ENCODE measurements around the gene ATP12A.

Gene ATP12A

DNA sequence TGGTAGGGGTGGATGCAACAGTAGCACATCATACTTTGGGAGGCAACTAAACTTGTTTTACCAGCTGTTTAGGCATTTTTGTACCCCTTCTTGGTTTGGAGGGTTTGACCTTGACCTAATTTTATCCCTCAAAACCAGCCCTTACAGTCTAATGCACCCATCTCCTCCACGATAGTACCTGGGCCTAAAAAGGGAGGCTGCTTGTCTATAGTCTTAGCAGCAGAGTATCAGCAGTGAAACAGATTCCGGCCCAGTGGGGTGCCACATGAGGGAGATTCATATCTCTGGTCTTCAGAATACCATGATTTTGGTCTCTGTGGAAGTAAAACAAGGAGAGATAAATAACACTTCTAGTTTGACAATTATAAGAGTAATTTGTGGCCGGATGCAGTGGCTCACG lies 39.5 kb upstream of the ATP12A start:
- no peak for DNase-seq (ENCODE audit: low read depth)
- no peak overlapping the region for H3K4me3 ChIP-seq (replicated peaks; ENCODE audit: low read depth, low read length)
- TF ChIP-seq, protein P1, sequence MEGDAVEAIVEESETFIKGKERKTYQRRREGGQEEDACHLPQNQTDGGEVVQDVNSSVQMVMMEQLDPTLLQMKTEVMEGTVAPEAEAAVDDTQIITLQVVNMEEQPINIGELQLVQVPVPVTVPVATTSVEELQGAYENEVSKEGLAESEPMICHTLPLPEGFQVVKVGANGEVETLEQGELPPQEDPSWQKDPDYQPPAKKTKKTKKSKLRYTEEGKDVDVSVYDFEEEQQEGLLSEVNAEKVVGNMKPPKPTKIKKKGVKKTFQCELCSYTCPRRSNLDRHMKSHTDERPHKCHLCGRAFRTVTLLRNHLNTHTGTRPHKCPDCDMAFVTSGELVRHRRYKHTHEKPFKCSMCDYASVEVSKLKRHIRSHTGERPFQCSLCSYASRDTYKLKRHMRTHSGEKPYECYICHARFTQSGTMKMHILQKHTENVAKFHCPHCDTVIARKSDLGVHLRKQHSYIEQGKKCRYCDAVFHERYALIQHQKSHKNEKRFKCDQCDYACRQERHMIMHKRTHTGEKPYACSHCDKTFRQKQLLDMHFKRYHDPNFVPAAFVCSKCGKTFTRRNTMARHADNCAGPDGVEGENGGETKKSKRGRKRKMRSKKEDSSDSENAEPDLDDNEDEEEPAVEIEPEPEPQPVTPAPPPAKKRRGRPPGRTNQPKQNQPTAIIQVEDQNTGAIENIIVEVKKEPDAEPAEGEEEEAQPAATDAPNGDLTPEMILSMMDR (IDR thresholded peaks at IDR 0.05; ENCODE audit: low read length, missing control alignments), result no peak

DNA sequence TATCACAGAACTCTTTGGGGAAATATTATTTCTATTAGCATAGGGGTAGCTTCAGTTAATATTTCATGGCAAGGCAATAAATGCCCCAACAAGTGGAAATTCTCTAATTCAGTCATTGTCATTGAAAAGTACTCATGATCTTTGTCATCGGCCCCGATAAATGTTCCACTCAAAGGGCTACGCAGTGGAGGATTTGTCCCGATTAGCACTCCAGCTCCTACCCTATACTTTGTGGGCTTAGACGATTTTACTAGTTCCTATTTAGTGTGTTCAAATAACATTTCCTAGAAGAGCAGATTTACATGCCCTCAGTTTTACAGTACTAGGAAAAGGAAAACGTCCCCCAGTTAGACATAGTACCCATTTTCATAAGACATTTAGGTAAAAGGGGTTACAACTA lies 38.0 kb upstream of the ATP12A start:
- no peak for DNase-seq (ENCODE audit: low read depth)
- no peak overlapping the region for H3K4me3 ChIP-seq (replicated peaks; ENCODE audit: low read depth, low read length)
- TF ChIP-seq, protein P1 (IDR thresholded peaks at IDR 0.05; ENCODE audit: low read length, missing control alignments), result no peak

DNA sequence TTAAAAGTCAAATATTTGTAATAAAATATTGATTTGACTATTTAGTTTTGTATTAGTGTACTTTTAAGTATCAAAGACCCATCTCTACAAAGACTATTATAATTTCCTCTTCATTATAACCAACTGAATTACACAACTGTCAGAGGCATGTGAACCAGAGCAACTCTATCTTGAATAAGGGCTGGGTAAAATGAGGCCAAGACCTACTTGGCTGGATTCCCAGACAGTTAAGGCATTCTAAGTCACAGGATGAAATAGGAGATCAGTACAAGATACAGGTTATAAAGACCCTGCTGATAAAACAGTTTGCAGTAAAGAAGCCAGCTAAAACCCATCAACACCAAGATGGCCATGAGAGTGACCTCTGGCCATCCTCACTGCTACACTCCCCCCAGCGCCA lies 36.2 kb upstream of the ATP12A start:
- H3K4me3 ChIP-seq (replicated peaks; ENCODE audit: low read depth, low read length), result no peak overlapping the region
- DNase-seq (ENCODE audit: low read depth), result peak; percentile 38
- TF ChIP-seq, protein P1 (IDR thresholded peaks at IDR 0.05; ENCODE audit: low read length, missing control alignments), result no peak

DNA sequence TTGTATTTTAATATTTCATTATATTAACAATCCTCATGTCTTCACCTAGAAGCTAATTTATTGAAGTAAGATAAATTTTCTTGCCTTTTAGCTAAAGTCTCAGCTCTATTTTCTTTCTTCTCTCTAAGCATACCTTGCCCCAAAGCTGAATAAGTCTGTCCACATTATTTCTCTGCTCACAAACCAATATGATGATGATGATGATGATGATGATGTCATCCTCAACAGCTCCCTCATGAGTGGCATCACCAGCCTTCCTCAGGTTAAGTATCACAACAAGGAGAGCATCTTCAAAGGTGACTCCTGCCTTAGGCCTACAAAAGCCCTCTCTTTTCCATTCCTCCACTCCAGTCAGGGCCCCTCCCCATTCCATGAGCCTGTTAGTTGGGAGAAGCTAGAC lies 31.9 kb upstream of the ATP12A start:
- no peak overlapping the region for H3K4me3 ChIP-seq (replicated peaks; ENCODE audit: low read depth, low read length)
- TF ChIP-seq, protein P1 (IDR thresholded peaks at IDR 0.05; ENCODE audit: low read length, missing control alignments), result no peak
- no peak for DNase-seq (ENCODE audit: low read depth)

DNA sequence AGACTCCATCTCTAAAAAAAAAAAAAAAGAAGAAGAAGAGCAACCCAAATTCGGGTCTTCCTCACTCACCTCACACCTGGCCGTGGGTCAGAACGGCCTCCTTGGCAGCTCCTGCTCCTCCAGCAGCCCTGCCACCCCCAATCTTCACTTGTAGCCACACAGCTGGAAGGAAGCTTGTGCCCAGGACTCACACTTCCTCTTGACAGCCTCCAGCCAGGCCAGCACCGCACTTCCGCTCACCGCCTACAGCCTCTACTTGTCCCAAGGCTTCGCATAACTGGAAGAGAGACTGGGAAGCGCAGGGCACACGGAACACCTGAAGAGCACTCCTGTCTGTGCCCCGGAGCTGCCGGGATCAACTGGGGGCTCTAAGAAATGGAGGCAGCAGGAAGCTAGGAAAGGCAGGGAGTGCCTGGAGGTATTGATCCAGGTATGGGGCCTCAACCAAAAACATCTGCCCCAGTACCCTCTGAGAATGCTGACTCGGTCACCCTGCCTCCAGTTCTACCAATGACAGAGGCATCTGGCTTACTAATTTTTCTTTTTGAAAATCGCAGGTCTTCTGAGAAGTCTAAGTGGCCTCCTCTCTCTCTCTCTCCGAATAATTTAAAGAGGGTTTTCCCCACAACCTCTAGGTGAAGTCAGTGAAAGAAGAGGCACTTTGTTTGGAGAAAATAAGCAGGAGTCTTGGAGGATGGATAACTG lies 31.1 kb upstream of the ATP12A start:
- TF ChIP-seq, protein P1 (IDR thresholded peaks at IDR 0.05; ENCODE audit: low read length, missing control alignments), result no peak
- DNase-seq (ENCODE audit: low read depth), result no peak
- no peak overlapping the region for H3K4me3 ChIP-seq (replicated peaks; ENCODE audit: low read depth, low read length)

DNA sequence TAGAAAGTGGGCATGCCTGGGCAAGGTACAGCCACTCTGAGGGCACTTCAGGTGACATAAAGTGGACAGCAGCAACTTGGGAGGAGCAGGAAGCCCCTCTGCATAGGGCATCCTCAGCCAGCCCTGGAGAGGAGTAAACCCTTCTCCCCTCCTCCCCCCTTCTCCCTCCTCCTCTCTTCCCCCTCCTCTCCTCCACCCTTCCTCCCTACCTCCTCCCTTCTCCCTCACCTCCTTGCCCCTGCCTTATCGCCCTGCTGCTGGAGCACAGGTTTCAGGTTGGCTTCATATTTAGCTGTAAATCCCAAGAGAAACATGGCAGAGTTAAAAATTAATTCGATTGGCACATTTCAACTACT lies 30.5 kb upstream of the ATP12A start:
- no peak for DNase-seq (ENCODE audit: low read depth)
- TF ChIP-seq, protein P1 (IDR thresholded peaks at IDR 0.05; ENCODE audit: low read length, missing control alignments), result no peak
- H3K4me3 ChIP-seq (replicated peaks; ENCODE audit: low read depth, low read length), result no peak overlapping the region

DNA sequence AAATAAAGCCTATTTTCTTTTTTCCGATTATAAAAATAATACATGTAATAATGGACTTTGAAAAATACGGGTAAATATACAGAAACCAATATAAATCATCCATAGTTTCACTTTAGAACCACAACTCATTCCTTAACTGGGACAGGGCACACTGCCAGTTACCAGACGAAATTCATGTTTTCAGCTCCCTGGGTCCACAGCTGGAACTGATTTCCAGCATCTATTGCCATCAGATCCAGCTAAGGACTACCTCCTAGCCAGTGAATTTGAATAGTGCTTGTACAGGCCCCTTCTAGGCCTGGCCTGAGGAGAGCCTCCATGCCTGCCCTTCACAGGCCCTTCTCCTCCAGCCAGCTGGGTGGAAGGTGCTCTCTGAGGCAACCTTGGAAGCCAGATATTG lies 30.0 kb upstream of the ATP12A start:
- peak; percentile 10 for DNase-seq (ENCODE audit: low read depth)
- TF ChIP-seq, protein P1 (IDR thresholded peaks at IDR 0.05; ENCODE audit: low read length, missing control alignments), result no peak

More for the DNA sequence above, 30.0 kb upstream of the ATP12A start:
- no peak overlapping the region for H3K4me3 ChIP-seq (replicated peaks; ENCODE audit: low read depth, low read length)
